ENCODE data around the gene BFAR. TPM values are rescaled to one million over a fixed set of nuclear protein-coding genes. Genes with fewer than 3 reads are reported as not detected.

The BFAR gene
- total RNA-seq, 6 experiments from 2014 or later = 60.8 to 70.2 (median 68.2) TPM

DNA sequence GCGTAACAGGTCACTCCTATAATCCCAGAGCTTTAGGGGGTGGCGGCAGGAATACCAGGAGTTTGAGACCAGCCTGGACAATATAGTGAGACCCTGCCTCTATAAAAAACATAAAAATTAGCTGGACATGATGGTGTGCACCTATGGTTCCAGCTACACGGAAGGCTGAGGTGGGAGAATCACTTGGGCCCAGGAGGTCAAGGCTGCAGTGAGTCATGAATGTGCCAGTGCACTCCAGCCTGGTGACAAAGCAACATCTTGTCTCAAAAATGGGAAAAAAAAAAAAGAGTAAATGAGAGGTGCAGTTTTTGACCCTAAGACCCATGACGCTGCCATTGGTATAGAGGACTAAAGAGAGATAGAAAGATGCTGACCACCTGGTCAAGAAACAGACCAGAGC lies 18.8 kb upstream of the BFAR start:
- Mint-ChIP-seq H3K4me3 (no peak overlapping the region), H3K9me3 (no peaks in the 10 kb centered on the region), H3K27me3 (ENCODE audit: insufficient read depth) (no peaks in the 10 kb centered on the region), H3K4me1 (ENCODE audit: low read depth) (no peaks in the 10 kb centered on the region), H3K27ac (no peak overlapping the region), H3K36me3 (ENCODE audit: low read depth) (peaks cover 22% of the 10 kb centered on the region)
- TF ChIP-seq CTCF (IDR thresholded peaks at IDR 0.05) = no peak
- DNase-seq = no peak

GRCh38 chr16:14616280-14616679 lies 16.5 kb upstream of the BFAR start:
- DNase-seq = no peak
- H3K27me3 Mint-ChIP-seq (ENCODE audit: insufficient read depth) = no peaks in the 10 kb centered on the region
- no peaks in the 10 kb centered on the region for H3K9me3 Mint-ChIP-seq
- H3K27ac Mint-ChIP-seq = no peak overlapping the region
- peaks cover 26% of the 10 kb centered on the region for H3K36me3 Mint-ChIP-seq (ENCODE audit: low read depth)
- H3K4me1 Mint-ChIP-seq (ENCODE audit: low read depth) = no peaks in the 10 kb centered on the region
- TF ChIP-seq CTCF (IDR thresholded peaks at IDR 0.05) = no peak
- H3K4me3 Mint-ChIP-seq = no peak overlapping the region

- Mint-ChIP-seq H3K27ac (no peak overlapping the region), H3K36me3 (ENCODE audit: low read depth) (peaks cover 24% of the 10 kb centered on the region), H3K4me1 (ENCODE audit: low read depth) (no peaks in the 10 kb centered on the region), H3K9me3 (no peaks in the 10 kb centered on the region), H3K4me3 (no peak overlapping the region), H3K27me3 (ENCODE audit: insufficient read depth) (no peaks in the 10 kb centered on the region)
- no peak for TF ChIP-seq CTCF (IDR thresholded peaks at IDR 0.05)
- DNase-seq = no peak
These were observed 14.2 kb upstream of the BFAR start for GRCh38 chr16:14618566-14618965.

DNA sequence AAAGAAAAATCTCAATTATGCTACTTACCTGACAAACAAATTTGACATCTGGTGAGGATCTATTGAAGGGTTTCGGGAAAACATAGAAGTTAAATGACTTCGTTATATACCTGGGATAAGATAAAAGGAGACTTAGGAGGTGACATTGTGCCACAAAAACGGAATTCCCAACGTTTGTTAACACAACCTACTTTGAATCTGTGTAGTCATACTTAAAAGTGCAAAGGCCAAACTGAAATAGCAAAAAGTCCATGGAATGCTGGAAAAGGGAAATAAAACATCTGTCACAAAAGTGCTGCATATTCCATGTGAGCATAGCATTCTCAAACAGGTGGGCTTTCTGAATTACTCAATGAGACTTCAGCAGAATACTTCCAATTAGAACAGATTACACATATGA lies 5.7 kb upstream of the BFAR start:
- H3K9me3 Mint-ChIP-seq = peaks cover 5% of the 10 kb centered on the region
- peaks cover 32% of the 10 kb centered on the region for H3K36me3 Mint-ChIP-seq (ENCODE audit: low read depth)
- no peak for TF ChIP-seq CTCF (IDR thresholded peaks at IDR 0.05)
- no peak overlapping the region for H3K27ac Mint-ChIP-seq
- peaks cover 2% of the 10 kb centered on the region; the same call in 1 of the 2 replicates for H3K27me3 Mint-ChIP-seq (ENCODE audit: insufficient read depth)
- no peak for DNase-seq
- peaks cover 19% of the 10 kb centered on the region for H3K4me1 Mint-ChIP-seq (ENCODE audit: low read depth)
- no peak overlapping the region for H3K4me3 Mint-ChIP-seq

- no peak for DNase-seq
- H3K4me1 Mint-ChIP-seq (ENCODE audit: low read depth) = peaks cover 26% of the 10 kb centered on the region
- peaks cover 2% of the 10 kb centered on the region; the same call in 1 of the 2 replicates for H3K27me3 Mint-ChIP-seq (ENCODE audit: insufficient read depth)
- peaks cover 5% of the 10 kb centered on the region for H3K9me3 Mint-ChIP-seq
- TF ChIP-seq CTCF (IDR thresholded peaks at IDR 0.05) = no peak
- peaks cover 32% of the 10 kb centered on the region for H3K36me3 Mint-ChIP-seq (ENCODE audit: low read depth)
- peak overlapping the region; percentile 96 for H3K4me3 Mint-ChIP-seq
- peak overlapping the region; percentile 90 for H3K27ac Mint-ChIP-seq
These were observed 3.7 kb upstream of the BFAR start for GRCh38 chr16:14628806-14629611.

All from HFFc6 (cell line).